Panc1 (cell line): ENCODE measurements around the gene KCNQ1. TPM values are rescaled to one million over a fixed set of nuclear protein-coding genes. Genes with fewer than 3 reads are reported as not detected.
A peak's percentile ranks its signal among the peaks of the same experiment; 100 is the strongest.

ENCODE experiments used
- ATAC-seq: fragments of 200-7000 bp; cut with Tn5 transposase; 2 replicates; pipeline ENCODE4 v1.9.1; 2020; ENCODE audit warnings: mild to moderate bottlenecking, moderate library complexity
- BruUV-seq: library from RNA; stranded (reverse); fragments of 400-500 nt; replicated peaks from 2 replicates; lab custom pipeline; 2021; lab: Mats Ljungman, UMichigan
- CTCF ChIA-PET: fragments of 300-600 bp; sonication (Branson Sonifier 250); formaldehyde crosslinking; loops from one replicate; lab custom pipeline; 2022; ENCODE audit warnings: antibody characterized with exemption; lab: Charles Lee
- POLR2A ChIA-PET: fragments of 300-600 bp; sonication (Branson Sonifier 250); formaldehyde crosslinking; loops from one replicate; lab custom pipeline; 2022; ENCODE audit warnings: antibody characterized with exemption; lab: Charles Lee
- DNase-seq: peaks from one replicate; pipeline ENCODE4 v3.0.0-alpha.2; 2010; ENCODE audit warnings: low read depth, low spot score
- H3K27ac ChIP-seq: 2 replicates; pipeline ENCODE4 v1.5.1; 2011; ENCODE audit warnings: mild to moderate bottlenecking, low read length, inconsistent platforms
- H3K27me3 ChIP-seq: fragments of 200-500 bp; sonication (Bioruptor generic); 2 replicates; pipeline ENCODE4 v1.6.0; 2014; ENCODE audit warnings: low read length, inconsistent platforms; ENCODE audit not compliant: control insufficient read depth, insufficient read depth
- H3K36me3 ChIP-seq: fragments of 200-500 bp; sonication (Bioruptor generic); 2 replicates; pipeline ENCODE4 v1.5.1; 2014; ENCODE audit warnings: inconsistent platforms, mild to moderate bottlenecking, low read length, moderate library complexity; ENCODE audit not compliant: control insufficient read depth, insufficient read depth
- H3K4me1 ChIP-seq: 2 replicates; pipeline ENCODE4 v1.5.1; 2011; ENCODE audit warnings: inconsistent platforms, mild to moderate bottlenecking, low read length, moderate library complexity; ENCODE audit not compliant: control insufficient read depth, insufficient read depth
- H3K4me3 ChIP-seq, 2 experiments: 2 replicates each; pipeline ENCODE4 v1.5.1; 2011 to 2012; ENCODE audit warnings: low read depth in 2 of 2, low read length in 2 of 2, mild to moderate bottlenecking in 2 of 2, inconsistent platforms in 1 of 2, moderate library complexity in 1 of 2
- H3K9me3 ChIP-seq: fragments of 200-500 bp; sonication (Bioruptor generic); 2 replicates; pipeline ENCODE4 v1.5.1; 2014; ENCODE audit warnings: low read depth, mild to moderate bottlenecking, inconsistent platforms, low read length, moderate library complexity; ENCODE audit not compliant: control insufficient read depth, insufficient read depth
- CTCF ChIP-seq: fragments of 450-650 bp; IDR thresholded peaks from 2 replicates; pipeline ENCODE4 v1.5.1; 2017; ENCODE audit warnings: mild to moderate bottlenecking
- POLR2AphosphoS5 ChIP-seq: IDR thresholded peaks from 2 replicates; pipeline ENCODE4 v1.6.1; 2012; ENCODE audit warnings: mild to moderate bottlenecking, low read depth, low read length, moderate library complexity
- REST ChIP-seq, 2 experiments: IDR thresholded peaks; 2 replicates each; pipeline ENCODE4 v1.6.1; 2011 to 2012; ENCODE audit warnings: low read depth in 2 of 2, control low read depth in 1 of 2, low read length in 1 of 2, mild to moderate bottlenecking in 1 of 2, moderate library complexity in 1 of 2; ENCODE audit not compliant: insufficient read depth in 1 of 2
- SIN3A ChIP-seq: IDR thresholded peaks from 2 replicates; pipeline ENCODE4 v1.6.1; 2012; ENCODE audit warnings: low read depth, mild to moderate bottlenecking, low read length, moderate library complexity, borderline replicate concordance; ENCODE audit not compliant: insufficient read depth
- TCF7L2 ChIP-seq: IDR thresholded peaks from 2 replicates; pipeline ENCODE4 v1.6.1; 2011; ENCODE audit warnings: mild to moderate bottlenecking, low read depth, low read length, inconsistent platforms
- in situ Hi-C: cut with HindIII; loops from 2 replicates; pipeline ENCODE4 v1.10.0; 2016; ENCODE audit warnings: low sequenced_read_pairs, low pct_unique_long_range_greater_than_20kb
- intact Hi-C: fragments of 100-400 bp; cut with micrococcal nuclease; formaldehyde crosslinking; loops from one replicate; pipeline ENCODE4 v1.10.0; 2022; ENCODE audit not compliant: unreplicated experiment
- total RNA-seq: library from RNA; stranded (reverse); gene quantifications from one replicate; pipeline ENCODE4 v1.2.1, GENCODE V29; 2021; ENCODE audit not compliant: unreplicated experiment

Gene KCNQ1
- total RNA-seq, 1 experiment from 2014 or later = 1.0 TPM

GRCh38 chr11:2697866-2698265, 253.1 kb downstream of the KCNQ1 start:
- DNase-seq (no peak), ATAC-seq (no peak)
- intact Hi-C loops = loop anchor here (10.0 kb wide), 2 partner anchors 153 to 187 kb away; partner anchors contain the start of gene CDKN1C
- CTCF ChIA-PET = no interaction called here
- Histone ChIP-seq H3K4me1 (peaks cover 8% of the 10 kb centered on the region), H3K27me3 (no peaks in the 10 kb centered on the region), H3K4me3 (peak overlapping the region; percentile 62 to 65; a peak in 3 of 4 replicates), H3K9me3 (no peaks in the 10 kb centered on the region), H3K36me3 (no peaks in the 10 kb centered on the region), H3K27ac (no peak overlapping the region)
- in situ Hi-C loops = no loop called here
- TSS peak; percentile 74 for BruUV-seq
- POLR2A ChIA-PET = no interaction called here
- TF ChIP-seq TCF7L2 (no peak), REST (IDR thresholded peaks at IDR 0.05; ENCODE audit: insufficient read depth in 1 of 2, low read depth in 2 of 2, low read length in 1 of 2) (no peak), SIN3A (no peak), CTCF (no peak), POLR2AphosphoS5 (no peak)

- H3K9me3 ChIP-seq = no peaks in the 10 kb centered on the region
- CTCF ChIA-PET = no interaction called here
- H3K27ac ChIP-seq = peak overlapping the region; percentile 70
- ATAC-seq = no peak
- in situ Hi-C loops (no loop called here), intact Hi-C loops (loop anchor here (10.0 kb wide), 2 partner anchors 154 to 186 kb away; partner anchors contain the start of gene CDKN1C)
- DNase-seq = no peak
- peak overlapping the region; percentile 62 to 65 for H3K4me3 ChIP-seq
- H3K27me3 ChIP-seq = no peaks in the 10 kb centered on the region
- H3K4me1 ChIP-seq = peaks cover 10% of the 10 kb centered on the region
- TF ChIP-seq REST (IDR thresholded peaks at IDR 0.05; ENCODE audit: insufficient read depth in 1 of 2, low read depth in 2 of 2, low read length in 1 of 2) = no peak
- no peak for TF ChIP-seq CTCF
- no peak for TF ChIP-seq POLR2AphosphoS5
- TF ChIP-seq SIN3A = no peak
- no peak for TF ChIP-seq TCF7L2
- BruUV-seq = no TSS peak
- POLR2A ChIA-PET = no interaction called here
- H3K36me3 ChIP-seq = no peaks in the 10 kb centered on the region
These were observed 253.8 kb downstream of the KCNQ1 start for GRCh38 chr11:2698386-2699184.
